ENCODE results near the gene RCSD1.

RCSD1 gene

GRCh38 chr1:167672831-167673230 lies 42.8 kb downstream of the RCSD1 start:
- Mint-ChIP-seq H3K27ac (no peak overlapping the region), H3K27me3 (no peaks in the 10 kb centered on the region), H3K36me3 (ENCODE audit: low read depth) (peaks cover 66% of the 10 kb centered on the region), H3K4me1 (ENCODE audit: low read depth) (peaks cover 70% of the 10 kb centered on the region), H3K4me3 (no peak overlapping the region), H3K9me3 (no peaks in the 10 kb centered on the region)
- intact Hi-C loops (cut with micrococcal nuclease), result no loop called here

GRCh38 chr1:167673265-167673664 lies 43.2 kb downstream of the RCSD1 start:
- Mint-ChIP-seq H3K27me3 (no peaks in the 10 kb centered on the region), H3K36me3 (ENCODE audit: low read depth) (peaks cover 62% of the 10 kb centered on the region), H3K4me1 (ENCODE audit: low read depth) (peaks cover 65% of the 10 kb centered on the region), H3K27ac (no peak overlapping the region), H3K4me3 (no peak overlapping the region), H3K9me3 (no peaks in the 10 kb centered on the region)
- intact Hi-C loops (cut with micrococcal nuclease), result no loop called here

- peaks cover 56% of the 10 kb centered on the region for H3K4me1 Mint-ChIP-seq (ENCODE audit: low read depth)
- no peaks in the 10 kb centered on the region for H3K27me3 Mint-ChIP-seq
- intact Hi-C loops (cut with micrococcal nuclease), result no loop called here
- H3K9me3 Mint-ChIP-seq, result no peaks in the 10 kb centered on the region
- H3K27ac Mint-ChIP-seq, result no peak overlapping the region
- H3K36me3 Mint-ChIP-seq (ENCODE audit: low read depth), result peaks cover 59% of the 10 kb centered on the region
- H3K4me3 Mint-ChIP-seq, result no peak overlapping the region
Measured at GRCh38 chr1:167674156-167674555, 44.1 kb downstream of the RCSD1 start.

- intact Hi-C loops (cut with micrococcal nuclease), result no loop called here
- H3K27me3 Mint-ChIP-seq, result no peaks in the 10 kb centered on the region
- peaks cover 50% of the 10 kb centered on the region for H3K36me3 Mint-ChIP-seq (ENCODE audit: low read depth)
- peaks cover 43% of the 10 kb centered on the region for H3K4me1 Mint-ChIP-seq (ENCODE audit: low read depth)
- no peak overlapping the region for H3K4me3 Mint-ChIP-seq
- no peak overlapping the region for H3K27ac Mint-ChIP-seq
- H3K9me3 Mint-ChIP-seq, result no peaks in the 10 kb centered on the region
Measured at GRCh38 chr1:167675440-167675839, 45.4 kb downstream of the RCSD1 start.

GRCh38 chr1:167676205-167676915 lies 46.3 kb downstream of the RCSD1 start:
- intact Hi-C loops (cut with micrococcal nuclease), result no loop called here
- Mint-ChIP-seq H3K4me3 (no peak overlapping the region), H3K36me3 (ENCODE audit: low read depth) (peaks cover 41% of the 10 kb centered on the region), H3K9me3 (no peaks in the 10 kb centered on the region), H3K27ac (no peak overlapping the region), H3K4me1 (ENCODE audit: low read depth) (peaks cover 34% of the 10 kb centered on the region), H3K27me3 (no peaks in the 10 kb centered on the region)

GRCh38 chr1:167676916-167677848 lies 47.1 kb downstream of the RCSD1 start:
- H3K4me3 Mint-ChIP-seq, result no peak overlapping the region
- H3K27me3 Mint-ChIP-seq, result no peaks in the 10 kb centered on the region
- no peaks in the 10 kb centered on the region for H3K9me3 Mint-ChIP-seq
- peaks cover 26% of the 10 kb centered on the region for H3K4me1 Mint-ChIP-seq (ENCODE audit: low read depth)
- peaks cover 33% of the 10 kb centered on the region for H3K36me3 Mint-ChIP-seq (ENCODE audit: low read depth)
- intact Hi-C loops (cut with micrococcal nuclease), result no loop called here
- no peak overlapping the region for H3K27ac Mint-ChIP-seq

GRCh38 chr1:167678422-167678821 lies 48.4 kb downstream of the RCSD1 start:
- no peak overlapping the region for H3K27ac Mint-ChIP-seq
- H3K27me3 Mint-ChIP-seq, result no peaks in the 10 kb centered on the region
- H3K4me3 Mint-ChIP-seq, result no peak overlapping the region
- no peaks in the 10 kb centered on the region for H3K9me3 Mint-ChIP-seq
- H3K36me3 Mint-ChIP-seq (ENCODE audit: low read depth), result peaks cover 20% of the 10 kb centered on the region
- intact Hi-C loops (cut with micrococcal nuclease), result no loop called here
- peaks cover 14% of the 10 kb centered on the region for H3K4me1 Mint-ChIP-seq (ENCODE audit: low read depth)

GRCh38 chr1:167678838-167679237 lies 48.8 kb downstream of the RCSD1 start:
- H3K4me1 Mint-ChIP-seq (ENCODE audit: low read depth), result peaks cover 10% of the 10 kb centered on the region
- intact Hi-C loops (cut with micrococcal nuclease), result no loop called here
- H3K9me3 Mint-ChIP-seq, result no peaks in the 10 kb centered on the region
- H3K36me3 Mint-ChIP-seq (ENCODE audit: low read depth), result peaks cover 16% of the 10 kb centered on the region
- no peak overlapping the region for H3K27ac Mint-ChIP-seq
- H3K27me3 Mint-ChIP-seq, result no peaks in the 10 kb centered on the region
- H3K4me3 Mint-ChIP-seq, result no peak overlapping the region

GRCh38 chr1:167679714-167680113 lies 49.7 kb downstream of the RCSD1 start:
- H3K9me3 Mint-ChIP-seq, result no peaks in the 10 kb centered on the region
- intact Hi-C loops (cut with micrococcal nuclease), result no loop called here
- H3K27ac Mint-ChIP-seq, result no peak overlapping the region
- no peak overlapping the region for H3K4me3 Mint-ChIP-seq
- H3K36me3 Mint-ChIP-seq (ENCODE audit: low read depth), result peaks cover 7% of the 10 kb centered on the region
- no peaks in the 10 kb centered on the region for H3K27me3 Mint-ChIP-seq
- peaks cover under 1% of the 10 kb centered on the region for H3K4me1 Mint-ChIP-seq (ENCODE audit: low read depth)

- Mint-ChIP-seq H3K36me3 (ENCODE audit: low read depth) (no peaks in the 10 kb centered on the region), H3K4me1 (ENCODE audit: low read depth) (peaks cover 5% of the 10 kb centered on the region), H3K27ac (no peak overlapping the region), H3K9me3 (no peaks in the 10 kb centered on the region), H3K4me3 (no peak overlapping the region), H3K27me3 (no peaks in the 10 kb centered on the region)
- intact Hi-C loops (cut with micrococcal nuclease), result no loop called here
Measured at GRCh38 chr1:167681024-167681423, 51.0 kb downstream of the RCSD1 start.

GRCh38 chr1:167681451-167682098 lies 51.5 kb downstream of the RCSD1 start:
- Mint-ChIP-seq H3K27me3 (no peaks in the 10 kb centered on the region), H3K27ac (no peak overlapping the region), H3K4me1 (ENCODE audit: low read depth) (peaks cover 5% of the 10 kb centered on the region), H3K9me3 (no peaks in the 10 kb centered on the region), H3K36me3 (ENCODE audit: low read depth) (no peaks in the 10 kb centered on the region), H3K4me3 (no peak overlapping the region)
- intact Hi-C loops (cut with micrococcal nuclease), result no loop called here

GRCh38 chr1:167683226-167683625 lies 53.2 kb downstream of the RCSD1 start:
- Mint-ChIP-seq H3K27me3 (no peaks in the 10 kb centered on the region), H3K9me3 (no peaks in the 10 kb centered on the region), H3K4me1 (ENCODE audit: low read depth) (peaks cover 8% of the 10 kb centered on the region), H3K27ac (peak overlapping the region; percentile 12), H3K36me3 (ENCODE audit: low read depth) (peaks cover 2% of the 10 kb centered on the region), H3K4me3 (no peak overlapping the region)
- intact Hi-C loops (cut with micrococcal nuclease), result no loop called here

- Mint-ChIP-seq H3K27ac (peak overlapping the region; percentile 12), H3K36me3 (ENCODE audit: low read depth) (peaks cover 8% of the 10 kb centered on the region), H3K27me3 (no peaks in the 10 kb centered on the region), H3K4me1 (ENCODE audit: low read depth) (peaks cover 14% of the 10 kb centered on the region), H3K4me3 (no peak overlapping the region), H3K9me3 (no peaks in the 10 kb centered on the region)
- intact Hi-C loops (cut with micrococcal nuclease), result no loop called here
Measured at GRCh38 chr1:167683641-167684502, 53.8 kb downstream of the RCSD1 start.

Data from dendritic cell treated with granulocyte-macrophage colony-stimulating factor and Interleukin-4, amounts not matched to agents 40 ng/mL and 50 ng/mL, for 4 days (primary cell).